Measurements from ENCODE around the gene KLF15. TPM values are rescaled to one million over a fixed set of nuclear protein-coding genes. Genes with fewer than 3 reads are reported as not detected.
A peak's percentile ranks its signal among the peaks of the same experiment; 100 is the strongest.

KLF15 gene
- total and polyA plus RNA-seq, 8 donors, result 5.4 to 14.8 (median 9.7) TPM

DNA sequence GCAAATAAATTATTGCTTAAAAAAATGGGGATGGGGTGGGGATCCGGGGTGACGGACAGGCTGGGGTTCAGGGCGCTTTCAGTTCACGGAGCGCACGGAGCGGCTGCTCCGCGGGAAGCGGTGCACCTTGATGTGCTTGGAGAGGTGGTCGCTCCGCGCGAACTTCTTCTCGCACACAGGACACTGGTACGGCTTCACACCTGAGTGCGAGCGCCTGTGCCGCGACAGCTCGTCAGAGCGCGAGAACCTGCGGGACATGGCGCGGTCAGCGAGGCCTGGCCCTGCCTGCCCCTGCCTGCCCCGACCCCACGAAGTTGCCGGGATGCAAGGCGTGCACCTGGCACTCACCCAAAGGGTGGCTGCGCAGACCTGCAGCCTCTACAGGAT lies 13.6 kb downstream of the KLF15 start:
- intact Hi-C loops (cut with DNase I), result no loop called here
- TF ChIP-seq, protein P1, sequence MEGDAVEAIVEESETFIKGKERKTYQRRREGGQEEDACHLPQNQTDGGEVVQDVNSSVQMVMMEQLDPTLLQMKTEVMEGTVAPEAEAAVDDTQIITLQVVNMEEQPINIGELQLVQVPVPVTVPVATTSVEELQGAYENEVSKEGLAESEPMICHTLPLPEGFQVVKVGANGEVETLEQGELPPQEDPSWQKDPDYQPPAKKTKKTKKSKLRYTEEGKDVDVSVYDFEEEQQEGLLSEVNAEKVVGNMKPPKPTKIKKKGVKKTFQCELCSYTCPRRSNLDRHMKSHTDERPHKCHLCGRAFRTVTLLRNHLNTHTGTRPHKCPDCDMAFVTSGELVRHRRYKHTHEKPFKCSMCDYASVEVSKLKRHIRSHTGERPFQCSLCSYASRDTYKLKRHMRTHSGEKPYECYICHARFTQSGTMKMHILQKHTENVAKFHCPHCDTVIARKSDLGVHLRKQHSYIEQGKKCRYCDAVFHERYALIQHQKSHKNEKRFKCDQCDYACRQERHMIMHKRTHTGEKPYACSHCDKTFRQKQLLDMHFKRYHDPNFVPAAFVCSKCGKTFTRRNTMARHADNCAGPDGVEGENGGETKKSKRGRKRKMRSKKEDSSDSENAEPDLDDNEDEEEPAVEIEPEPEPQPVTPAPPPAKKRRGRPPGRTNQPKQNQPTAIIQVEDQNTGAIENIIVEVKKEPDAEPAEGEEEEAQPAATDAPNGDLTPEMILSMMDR (IDR thresholded peaks at IDR 0.05), result no peak
- Histone ChIP-seq H3K27me3 (no peaks in the 10 kb centered on the region), H3K9me3 (no peaks in the 10 kb centered on the region), H3K27ac (no peak overlapping the region), H3K36me3 (peaks cover 0 to 12% of the 10 kb centered on the region in 2 donors), H3K4me1 (no peaks in the 10 kb centered on the region), H3K4me3 (no peak overlapping the region)
- ATAC-seq (no peak), DNase-seq (peak in 2 of 4 donors; percentile 24 to 75)

DNA sequence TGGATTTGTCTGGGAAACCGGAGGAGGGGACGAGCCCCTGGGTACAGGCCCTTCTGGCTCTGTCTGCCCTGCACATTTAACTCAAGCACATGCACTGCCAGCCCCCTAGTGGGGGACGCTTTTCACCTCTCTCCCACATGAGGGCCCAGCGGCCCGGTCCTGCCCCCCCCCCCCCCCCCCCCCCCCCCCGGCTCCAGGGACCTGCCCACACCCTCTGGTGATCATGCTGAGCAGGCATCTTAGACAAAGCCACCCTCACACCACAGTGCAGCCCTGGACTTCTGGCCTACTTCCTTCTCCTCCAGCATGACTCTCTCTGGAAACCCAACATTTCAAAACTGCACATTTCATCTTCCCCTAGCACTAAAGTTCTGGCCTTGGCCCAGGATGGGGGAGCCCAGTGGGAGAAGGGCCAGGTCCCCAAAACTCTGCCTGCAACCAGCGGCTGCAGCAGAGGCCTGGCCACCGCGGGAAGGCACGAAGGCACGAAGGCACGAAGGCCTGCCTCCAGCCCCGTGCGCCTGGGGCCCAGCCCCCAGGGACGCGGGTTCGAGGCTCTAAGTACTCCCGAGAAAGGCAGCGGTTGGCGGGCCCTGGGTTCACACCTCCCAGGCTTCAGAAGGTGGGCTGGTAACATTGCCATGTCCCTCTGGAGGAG lies 14.1 kb downstream of the KLF15 start:
- intact Hi-C loops (cut with DNase I), result no loop called here
- no peak overlapping the region for H3K27ac ChIP-seq
- H3K9me3 ChIP-seq, result no peaks in the 10 kb centered on the region
- H3K4me3 ChIP-seq, result no peak overlapping the region
- H3K36me3 ChIP-seq, result peaks cover 0 to 12% of the 10 kb centered on the region in 2 donors
- DNase-seq, result peak in 3 of 4 donors; percentile 23 to 75 (median 27)
- no peaks in the 10 kb centered on the region for H3K27me3 ChIP-seq
- no peaks in the 10 kb centered on the region for H3K4me1 ChIP-seq
- TF ChIP-seq, protein P1 (IDR thresholded peaks at IDR 0.05), result no peak
- ATAC-seq, result peak; percentile 14

DNA sequence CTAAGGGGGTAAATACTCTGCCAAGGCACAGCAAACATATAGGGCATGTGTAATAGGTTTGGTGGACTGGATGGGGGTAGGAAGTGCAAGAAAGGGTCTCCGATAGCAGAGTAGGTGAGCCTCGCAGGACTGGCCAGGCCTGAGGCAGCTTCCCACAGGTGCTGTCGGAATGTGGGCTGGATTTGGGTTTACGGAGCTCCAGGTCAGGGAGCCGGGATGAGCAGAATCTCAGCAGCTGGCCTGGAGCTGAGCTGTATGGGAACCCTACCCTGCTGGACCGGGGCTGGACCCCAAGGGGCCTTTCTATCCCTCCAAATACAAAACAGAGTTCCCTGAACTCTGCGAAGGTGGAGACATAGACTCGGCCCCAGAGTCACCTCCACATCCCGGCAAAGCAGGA lies 15.0 kb downstream of the KLF15 start:
- Histone ChIP-seq H3K9me3 (no peaks in the 10 kb centered on the region), H3K36me3 (peaks cover 0 to 12% of the 10 kb centered on the region in 2 donors), H3K27ac (no peak overlapping the region), H3K4me1 (no peaks in the 10 kb centered on the region), H3K4me3 (no peak overlapping the region), H3K27me3 (no peaks in the 10 kb centered on the region)
- ATAC-seq (no peak), DNase-seq (peak in 2 of 4 donors; percentile 17 to 65)
- intact Hi-C loops (cut with DNase I), result no loop called here
- TF ChIP-seq, protein P1 (IDR thresholded peaks at IDR 0.05), result no peak

DNA sequence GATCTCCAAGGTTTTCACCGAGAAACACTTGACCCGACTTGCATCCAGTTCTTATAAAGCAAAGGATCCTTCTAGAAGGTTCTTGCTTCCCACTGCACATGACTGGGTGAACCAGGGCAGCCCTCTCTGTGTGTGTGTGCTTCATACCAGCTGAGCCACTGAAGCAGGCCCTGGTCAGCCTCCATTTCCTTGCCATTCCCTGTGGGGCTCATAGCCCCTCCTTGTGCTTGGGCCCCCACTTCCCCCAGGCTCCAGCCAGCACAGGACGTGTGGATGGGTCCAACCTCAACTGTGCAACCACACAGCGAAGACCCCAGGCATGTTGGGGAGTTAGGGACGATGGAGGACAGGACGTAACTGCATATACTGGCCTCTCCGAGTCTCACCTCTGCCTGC lies 15.5 kb downstream of the KLF15 start:
- DNase-seq, result peak in 1 of 4 donors; percentile 20
- H3K4me1 ChIP-seq, result no peaks in the 10 kb centered on the region
- no peaks in the 10 kb centered on the region for H3K9me3 ChIP-seq
- intact Hi-C loops (cut with DNase I), result no loop called here
- TF ChIP-seq, protein P1 (IDR thresholded peaks at IDR 0.05), result no peak
- peaks cover 0 to 7% of the 10 kb centered on the region in 2 donors for H3K36me3 ChIP-seq
- no peak for ATAC-seq
- no peak overlapping the region for H3K4me3 ChIP-seq
- no peak overlapping the region for H3K27ac ChIP-seq
- H3K27me3 ChIP-seq, result no peaks in the 10 kb centered on the region

DNA sequence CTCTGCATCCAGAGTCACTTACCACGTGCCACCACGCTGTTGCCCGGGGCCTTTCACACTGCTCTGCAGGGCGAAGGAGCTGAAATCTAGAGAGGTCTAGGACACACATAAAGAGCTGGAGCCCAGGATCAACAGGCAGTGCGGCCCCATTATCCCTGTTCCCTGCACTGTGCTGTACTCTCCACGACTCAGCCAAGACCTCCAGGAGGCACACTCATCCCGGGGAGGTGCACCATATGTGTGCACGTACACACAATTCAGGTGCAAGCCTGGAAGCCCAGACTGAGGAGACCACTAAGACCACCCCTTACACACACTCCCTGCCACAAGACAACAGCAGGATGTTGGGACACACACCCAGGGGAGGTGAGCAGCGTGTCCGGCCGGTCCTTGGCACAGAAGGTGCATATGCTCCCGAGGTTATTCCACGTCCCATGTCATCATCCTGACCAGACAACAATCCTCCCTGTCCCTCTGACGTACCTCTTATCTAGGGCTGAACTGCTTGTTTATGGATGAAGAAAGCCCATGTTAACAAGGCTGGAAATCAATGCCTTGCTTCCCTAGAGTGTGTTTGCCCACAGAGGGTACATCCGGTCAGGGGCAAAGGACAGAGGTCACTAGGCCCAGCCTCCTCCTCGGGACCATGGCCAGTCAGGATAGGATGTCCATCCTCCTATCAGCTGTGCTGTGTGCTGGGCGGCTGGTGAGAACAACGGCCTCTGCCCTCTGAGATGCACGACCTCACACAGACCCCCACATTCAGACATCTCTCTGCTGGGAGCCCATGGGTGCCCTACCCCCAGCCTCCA lies 16.1 kb downstream of the KLF15 start:
- Histone ChIP-seq H3K27ac (no peak overlapping the region), H3K36me3 (peaks cover 0 to 6% of the 10 kb centered on the region in 2 donors), H3K4me1 (no peaks in the 10 kb centered on the region), H3K27me3 (no peaks in the 10 kb centered on the region), H3K4me3 (no peak overlapping the region), H3K9me3 (no peaks in the 10 kb centered on the region)
- DNase-seq (peak in 2 of 4 donors; percentile 26 to 55), ATAC-seq (no peak)
- intact Hi-C loops (cut with DNase I), result no loop called here
- TF ChIP-seq, protein P1 (IDR thresholded peaks at IDR 0.05), result no peak
